Measurements from ENCODE around the gene PSD2.

The PSD2 gene

GRCh38 chr5:139888370-139888769 lies 92.8 kb downstream of the PSD2 start:
- no peaks in the 10 kb centered on the region for H4K20me1 ChIP-seq (ENCODE audit: insufficient read depth, low read length)
- no peak overlapping the region for H3K4me2 ChIP-seq (ENCODE audit: low read length)
- no peak overlapping the region for H3K4me3 ChIP-seq (ENCODE audit: low read length)
- no peak for TF ChIP-seq EZH2phosphoT487 (IDR thresholded peaks at IDR 0.05; ENCODE audit: low read depth)
- TF ChIP-seq, protein P1, sequence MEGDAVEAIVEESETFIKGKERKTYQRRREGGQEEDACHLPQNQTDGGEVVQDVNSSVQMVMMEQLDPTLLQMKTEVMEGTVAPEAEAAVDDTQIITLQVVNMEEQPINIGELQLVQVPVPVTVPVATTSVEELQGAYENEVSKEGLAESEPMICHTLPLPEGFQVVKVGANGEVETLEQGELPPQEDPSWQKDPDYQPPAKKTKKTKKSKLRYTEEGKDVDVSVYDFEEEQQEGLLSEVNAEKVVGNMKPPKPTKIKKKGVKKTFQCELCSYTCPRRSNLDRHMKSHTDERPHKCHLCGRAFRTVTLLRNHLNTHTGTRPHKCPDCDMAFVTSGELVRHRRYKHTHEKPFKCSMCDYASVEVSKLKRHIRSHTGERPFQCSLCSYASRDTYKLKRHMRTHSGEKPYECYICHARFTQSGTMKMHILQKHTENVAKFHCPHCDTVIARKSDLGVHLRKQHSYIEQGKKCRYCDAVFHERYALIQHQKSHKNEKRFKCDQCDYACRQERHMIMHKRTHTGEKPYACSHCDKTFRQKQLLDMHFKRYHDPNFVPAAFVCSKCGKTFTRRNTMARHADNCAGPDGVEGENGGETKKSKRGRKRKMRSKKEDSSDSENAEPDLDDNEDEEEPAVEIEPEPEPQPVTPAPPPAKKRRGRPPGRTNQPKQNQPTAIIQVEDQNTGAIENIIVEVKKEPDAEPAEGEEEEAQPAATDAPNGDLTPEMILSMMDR (IDR thresholded peaks at IDR 0.05; ENCODE audit: low read depth, low read length) = no peak
- H3K27ac ChIP-seq (ENCODE audit: low read length) = no peak overlapping the region
- H3K9ac ChIP-seq (ENCODE audit: low read length) = no peak overlapping the region
- no peak overlapping the region for H2AFZ ChIP-seq (ENCODE audit: low read depth, low read length)
- no peaks in the 10 kb centered on the region for H3K4me1 ChIP-seq (ENCODE audit: low read length)
- peaks cover 4% of the 10 kb centered on the region; the same call in 1 of the 2 replicates for H3K27me3 ChIP-seq (ENCODE audit: low read depth, low read length)
- H3K36me3 ChIP-seq (replicated peaks; ENCODE audit: low read depth, low read length) = no peaks in the 10 kb centered on the region
- no peaks in the 10 kb centered on the region for H3K9me3 ChIP-seq (ENCODE audit: insufficient read depth, low read length)
- H3K79me2 ChIP-seq (ENCODE audit: low read length) = no peaks in the 10 kb centered on the region

- no peak overlapping the region for H3K4me3 ChIP-seq (ENCODE audit: low read length)
- no peaks in the 10 kb centered on the region for H3K9me3 ChIP-seq (ENCODE audit: insufficient read depth, low read length)
- H2AFZ ChIP-seq (ENCODE audit: low read depth, low read length) = no peak overlapping the region
- H3K4me2 ChIP-seq (ENCODE audit: low read length) = no peak overlapping the region
- H4K20me1 ChIP-seq (ENCODE audit: insufficient read depth, low read length) = no peaks in the 10 kb centered on the region
- H3K4me1 ChIP-seq (ENCODE audit: low read length) = no peaks in the 10 kb centered on the region
- H3K9ac ChIP-seq (ENCODE audit: low read length) = no peak overlapping the region
- H3K27ac ChIP-seq (ENCODE audit: low read length) = no peak overlapping the region
- H3K27me3 ChIP-seq (ENCODE audit: low read depth, low read length) = peaks cover 4% of the 10 kb centered on the region; the same call in 1 of the 2 replicates
- H3K79me2 ChIP-seq (ENCODE audit: low read length) = no peaks in the 10 kb centered on the region
- TF ChIP-seq, protein P1 (IDR thresholded peaks at IDR 0.05; ENCODE audit: low read depth, low read length) = no peak
- no peak for TF ChIP-seq EZH2phosphoT487 (IDR thresholded peaks at IDR 0.05; ENCODE audit: low read depth)
- H3K36me3 ChIP-seq (replicated peaks; ENCODE audit: low read depth, low read length) = no peaks in the 10 kb centered on the region
Measured at GRCh38 chr5:139889410-139889809, 93.8 kb downstream of the PSD2 start.

- Histone ChIP-seq H3K9ac (ENCODE audit: low read length) (no peak overlapping the region), H3K27me3 (ENCODE audit: low read depth, low read length) (peaks cover 4% of the 10 kb centered on the region; the same call in 1 of the 2 replicates), H3K4me1 (ENCODE audit: low read length) (no peaks in the 10 kb centered on the region), H4K20me1 (ENCODE audit: insufficient read depth, low read length) (no peaks in the 10 kb centered on the region), H3K27ac (ENCODE audit: low read length) (no peak overlapping the region), H3K4me2 (ENCODE audit: low read length) (no peak overlapping the region), H2AFZ (ENCODE audit: low read depth, low read length) (no peak overlapping the region), H3K36me3 (replicated peaks; ENCODE audit: low read depth, low read length) (no peaks in the 10 kb centered on the region), H3K9me3 (ENCODE audit: insufficient read depth, low read length) (no peaks in the 10 kb centered on the region), H3K4me3 (ENCODE audit: low read length) (no peak overlapping the region), H3K79me2 (ENCODE audit: low read length) (no peaks in the 10 kb centered on the region)
- TF ChIP-seq EZH2phosphoT487 (IDR thresholded peaks at IDR 0.05; ENCODE audit: low read depth) = no peak
- TF ChIP-seq, protein P1 (IDR thresholded peaks at IDR 0.05; ENCODE audit: low read depth, low read length) = no peak
Measured at GRCh38 chr5:139893873-139894272, 98.3 kb downstream of the PSD2 start.

All from OCI-LY3 (cell line).